Nucleus accumbens (tissue), 56 donors: Measurements from ENCODE around the gene EPHA5.

Source experiments
- DNase-seq, 56 donors: peaks; one replicate each; lab custom pipeline; 2025; lab: John Stamatoyannopoulos, UW

EPHA5 gene

DNA sequence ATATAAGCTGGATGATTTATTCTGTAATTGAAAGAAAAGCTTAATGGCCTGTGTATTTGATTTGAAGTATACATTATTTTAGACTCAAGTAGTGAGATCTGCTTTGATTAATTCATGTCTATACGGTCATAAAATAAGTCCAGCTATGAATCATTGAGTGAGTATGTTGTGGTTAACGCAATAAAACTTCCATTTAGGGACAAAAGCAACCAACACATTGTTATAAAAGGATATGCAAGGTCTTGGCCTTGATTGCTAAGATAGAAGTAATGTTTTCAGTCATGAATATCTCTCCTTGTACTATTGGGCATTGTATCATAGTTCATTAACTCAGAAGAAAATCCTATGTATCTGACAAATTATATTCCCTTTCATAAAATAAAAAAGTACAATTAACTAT lies 162.1 kb downstream of the EPHA5 start:
- DNase-seq: no peak

DNA sequence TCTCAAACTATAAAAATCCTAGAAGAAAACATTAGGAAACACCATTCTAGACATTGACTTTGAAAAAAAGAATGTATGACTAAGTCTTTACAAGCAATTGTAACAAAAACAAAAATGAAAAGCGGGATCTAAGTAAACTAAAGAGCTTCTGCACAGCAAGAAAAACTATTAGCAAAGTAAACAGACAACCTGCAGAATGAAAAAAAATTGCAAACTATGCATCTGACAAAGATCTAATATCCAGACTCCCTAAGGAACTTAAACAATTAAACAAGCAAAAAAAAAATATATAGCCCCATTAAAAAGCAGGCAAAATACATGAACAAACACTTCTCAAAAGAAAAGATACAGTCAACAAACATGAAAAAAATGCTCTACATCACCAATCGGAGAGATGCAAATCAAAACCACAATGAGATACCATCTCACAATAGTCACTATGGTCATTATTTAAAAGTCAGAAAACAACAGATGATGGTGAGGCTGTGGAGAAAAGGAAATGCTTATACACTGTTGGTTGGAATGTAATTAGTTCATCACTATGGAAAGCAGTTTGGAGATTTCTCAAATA lies 168.1 kb downstream of the EPHA5 start:
- no peak for DNase-seq

GRCh38 chr4:65498606-65499005 lies 171.7 kb downstream of the EPHA5 start:
- DNase-seq: no peak

- DNase-seq: no peak
These were observed 174.8 kb downstream of the EPHA5 start for GRCh38 chr4:65495439-65495838.

DNA sequence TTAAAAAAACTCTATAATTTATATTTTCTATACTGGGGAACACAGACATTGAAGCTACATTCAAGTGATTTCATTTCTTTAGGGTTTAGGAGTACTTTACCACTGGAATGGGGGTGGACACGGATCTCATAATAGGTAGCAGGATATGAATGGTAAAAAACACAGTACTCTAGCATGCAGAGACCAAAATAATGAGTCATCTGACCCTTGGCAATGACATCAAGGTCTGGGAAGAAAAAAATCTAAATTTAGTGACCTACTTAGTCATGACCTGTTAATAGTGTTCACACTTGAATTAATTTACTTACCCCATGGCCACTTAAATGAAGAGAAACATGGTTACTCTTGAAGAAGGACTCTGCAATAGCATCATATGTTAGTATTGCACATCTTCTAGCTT lies 187.9 kb downstream of the EPHA5 start:
- no peak for DNase-seq

DNA sequence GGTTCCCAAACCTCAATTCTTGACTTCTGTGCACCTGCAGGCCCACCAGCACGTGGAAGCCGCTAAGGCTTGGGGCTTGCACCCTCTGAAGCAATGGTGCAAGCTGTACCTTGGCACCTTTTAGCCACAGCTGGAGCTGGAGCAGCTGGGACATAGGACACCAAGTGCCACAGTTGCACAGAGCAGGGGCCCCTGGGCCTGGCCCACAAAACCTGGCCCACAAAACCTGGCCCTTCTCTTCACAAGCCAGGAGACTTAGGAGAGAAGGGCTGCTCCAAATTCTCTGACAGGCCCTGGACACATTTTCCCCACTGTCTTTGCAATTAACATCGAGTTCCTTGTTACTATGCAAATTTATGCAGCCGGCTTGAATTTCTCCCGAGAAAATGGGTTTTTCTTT lies 197.8 kb downstream of the EPHA5 start:
- no peak for DNase-seq

DNA sequence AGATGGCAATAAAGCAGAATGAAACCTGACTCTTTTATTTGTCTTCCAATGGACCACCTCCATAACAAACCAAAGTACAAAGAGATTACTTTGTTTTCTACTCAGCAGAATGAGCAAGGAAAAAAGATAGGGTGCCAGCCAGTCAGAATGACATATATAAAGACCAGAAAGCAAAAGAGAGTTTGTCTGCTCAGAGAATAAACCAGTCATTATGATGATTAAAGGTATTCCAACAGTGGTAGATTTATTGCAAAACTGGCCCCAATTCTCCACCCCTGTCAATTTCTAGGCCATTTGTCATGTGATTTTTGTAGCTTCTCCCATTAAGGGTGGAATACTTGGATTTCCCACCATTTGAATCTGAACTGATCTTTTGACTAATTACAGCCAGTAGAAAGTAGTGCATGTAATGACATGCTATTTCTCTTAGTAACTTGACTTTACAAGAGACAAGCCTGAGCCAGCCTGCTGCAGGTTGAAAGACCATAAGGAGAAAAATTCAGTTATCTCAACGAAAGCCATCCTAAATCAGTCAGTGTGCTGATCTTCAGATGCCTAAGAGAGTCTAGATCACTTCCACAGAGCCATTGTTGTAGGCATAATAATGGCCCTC lies 203.1 kb downstream of the EPHA5 start:
- DNase-seq: no peak

DNA sequence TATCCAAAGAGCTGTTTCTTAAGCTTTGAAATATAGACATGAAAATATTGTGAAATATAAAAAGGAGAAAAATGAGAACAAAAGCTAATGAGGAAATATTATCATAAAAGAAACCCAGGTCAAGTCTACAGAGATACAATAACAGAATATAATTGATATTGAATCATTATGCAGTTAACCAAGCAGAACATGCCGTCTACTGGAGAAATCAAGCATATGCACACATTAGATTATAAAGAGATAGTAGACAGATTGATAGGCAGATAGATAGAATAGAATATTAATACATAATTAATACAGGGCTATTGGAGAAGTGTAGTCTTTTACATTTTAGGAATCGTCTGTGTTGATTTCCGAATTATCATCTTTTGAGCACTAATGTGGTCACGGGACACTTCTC lies 208.5 kb downstream of the EPHA5 start:
- DNase-seq: no peak

- no peak for DNase-seq
These were observed 213.3 kb downstream of the EPHA5 start for GRCh38 chr4:65457011-65457410.

DNA sequence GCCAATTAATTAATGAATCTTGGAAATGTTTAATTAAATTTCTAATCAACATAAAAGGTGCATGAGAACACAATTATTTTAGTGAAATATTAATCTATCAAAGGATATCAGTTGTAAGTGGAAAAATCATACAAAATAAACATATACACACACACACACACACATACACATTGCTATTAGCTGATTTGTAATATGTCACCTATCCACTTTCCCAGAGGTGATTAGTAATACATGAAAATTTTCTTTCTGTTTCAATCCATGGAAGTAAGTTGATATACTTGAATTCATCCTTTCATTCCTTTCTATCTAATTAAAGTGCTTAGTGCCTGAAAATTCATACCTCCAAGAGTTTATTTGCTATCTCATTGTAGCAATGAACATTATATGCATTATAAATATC lies 213.7 kb downstream of the EPHA5 start:
- no peak for DNase-seq

- no peak for DNase-seq
These were observed 216.9 kb downstream of the EPHA5 start for GRCh38 chr4:65453398-65453797.

GRCh38 chr4:65450899-65451298 lies 219.4 kb downstream of the EPHA5 start:
- DNase-seq: no peak

DNA sequence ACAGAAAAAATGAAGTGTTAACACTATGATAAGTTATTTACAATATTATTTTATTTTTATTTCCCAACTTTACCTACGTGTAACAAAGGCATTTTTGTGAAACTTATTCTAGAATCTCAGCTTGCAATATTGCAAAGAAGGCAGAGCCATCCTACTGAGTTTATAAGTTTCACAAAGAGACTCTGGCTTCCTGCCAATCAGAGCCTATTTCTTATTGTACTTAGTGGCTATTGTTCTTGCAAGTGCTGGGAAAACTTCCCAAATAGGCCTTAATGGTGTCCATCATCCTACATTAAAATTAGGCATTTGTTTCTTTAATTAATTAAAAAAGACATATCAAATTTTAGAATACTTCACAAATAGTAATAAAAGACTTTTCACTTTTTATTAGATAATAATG lies 233.2 kb downstream of the EPHA5 start:
- DNase-seq: no peak

DNA sequence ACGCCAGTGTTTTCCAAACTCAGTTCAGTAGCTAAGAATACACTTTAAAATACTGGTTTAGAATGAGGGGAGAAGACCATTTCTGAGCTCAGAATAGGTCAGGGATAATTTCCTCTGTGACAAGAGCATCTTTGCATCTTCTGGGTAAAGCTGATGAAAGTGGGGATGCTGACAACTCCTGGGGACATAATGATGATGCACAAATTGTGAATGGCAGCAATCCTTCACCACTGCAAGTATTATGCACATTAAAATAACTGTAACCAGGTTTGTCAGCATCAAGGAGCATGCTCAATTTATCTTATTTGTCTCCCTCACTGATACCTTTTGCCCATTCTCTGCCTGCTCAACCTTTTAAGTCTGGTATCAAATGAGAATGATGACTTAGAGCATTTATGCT lies 248.2 kb downstream of the EPHA5 start:
- no peak for DNase-seq

DNA sequence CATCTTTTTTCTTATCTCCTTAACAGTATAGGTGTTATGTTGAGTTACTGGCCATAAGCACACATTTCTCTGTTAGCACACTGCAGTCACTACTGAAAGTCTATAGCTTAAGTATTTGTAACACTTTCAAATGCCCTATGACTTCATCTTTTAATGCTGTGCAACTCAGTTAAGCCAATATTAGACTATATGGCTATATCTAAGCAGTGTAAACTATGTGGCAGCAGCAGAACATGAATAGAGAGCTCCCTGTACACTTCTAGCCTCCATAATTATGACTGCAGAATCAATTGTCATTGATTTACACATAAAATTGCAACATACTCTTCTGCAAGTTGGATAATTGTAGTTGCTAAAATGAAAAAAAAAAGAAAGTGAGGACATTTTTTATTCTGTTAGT lies 250.3 kb downstream of the EPHA5 start:
- DNase-seq: no peak

DNA sequence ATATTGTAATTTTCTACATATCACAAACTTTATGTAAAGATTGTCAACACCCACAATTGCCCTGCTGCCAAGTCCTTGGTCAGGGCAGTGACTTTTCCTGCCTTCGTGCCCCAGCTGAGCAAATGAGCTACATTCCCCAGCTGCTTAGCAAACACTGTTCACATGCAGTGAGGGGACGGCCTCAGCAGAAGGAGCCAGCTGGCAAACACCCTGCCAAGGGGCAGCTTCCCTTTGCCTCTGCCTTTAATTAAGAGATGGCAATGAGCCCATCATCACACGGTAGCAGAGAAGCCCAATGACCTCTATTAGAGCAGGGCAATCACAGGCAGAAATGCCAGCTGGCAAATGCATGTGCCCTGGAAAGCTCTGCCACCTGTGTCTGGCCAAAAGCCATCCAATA lies 253.4 kb downstream of the EPHA5 start:
- peak in 9 of 56 donors; percentile 1 to 21 (median 4) for DNase-seq

DNA sequence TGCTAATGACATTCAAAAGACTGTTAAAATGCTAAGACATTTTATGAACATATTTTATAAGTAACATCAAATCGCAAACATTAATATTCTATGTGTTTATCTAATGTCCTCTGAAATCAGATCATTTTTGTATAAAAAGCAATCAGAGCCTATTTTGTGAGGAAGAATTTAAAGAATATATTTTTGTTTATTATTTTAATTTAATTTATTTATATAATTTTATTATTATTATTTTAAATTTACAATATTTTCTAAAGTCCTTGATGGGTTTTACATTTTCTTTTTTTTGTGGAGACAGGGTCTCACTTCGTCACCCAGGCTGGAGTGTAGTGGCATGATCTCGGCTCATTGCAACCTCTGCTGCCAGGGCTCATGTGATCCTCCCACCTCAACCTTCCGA lies 262.8 kb downstream of the EPHA5 start:
- DNase-seq: no peak

DNA sequence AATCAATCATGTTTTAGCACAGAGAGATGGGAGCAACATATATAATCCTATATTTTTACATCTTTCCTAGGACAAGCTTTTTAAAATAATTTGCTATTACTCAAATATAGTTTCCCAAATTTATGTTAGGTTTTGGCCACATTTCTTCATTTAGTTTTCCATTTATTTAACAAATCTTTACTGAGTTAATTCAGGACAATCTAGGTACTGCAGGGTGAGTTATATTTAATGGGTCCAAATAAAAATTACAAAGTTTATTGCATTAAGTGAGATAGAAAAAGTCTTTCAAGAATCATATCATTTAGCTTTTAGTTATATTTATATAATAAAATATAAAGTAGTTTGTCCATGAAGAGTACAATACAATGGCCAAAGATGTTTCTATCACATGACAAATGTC lies 269.2 kb downstream of the EPHA5 start:
- no peak for DNase-seq

DNA sequence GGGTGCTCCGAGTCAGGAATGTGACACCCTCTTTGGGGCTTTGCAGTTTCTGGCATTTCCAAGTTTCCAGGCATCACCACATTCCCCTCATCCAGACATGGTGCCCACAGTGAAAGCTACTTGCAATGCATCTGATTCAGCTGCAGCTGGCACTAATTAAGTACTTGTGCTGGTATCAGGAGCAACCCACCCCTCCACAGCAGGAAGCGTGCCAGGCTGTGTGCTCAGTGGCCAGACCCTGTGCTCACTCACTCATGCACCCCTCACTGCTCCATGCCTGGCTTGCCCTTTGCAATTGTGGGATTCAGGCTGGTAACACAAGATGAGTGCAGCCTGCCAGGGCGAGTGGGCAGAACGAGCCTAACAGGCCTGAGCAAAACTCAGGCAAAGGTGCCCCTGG lies 271.2 kb downstream of the EPHA5 start:
- no peak for DNase-seq

GRCh38 chr4:65393078-65393477 lies 277.2 kb downstream of the EPHA5 start:
- no peak for DNase-seq

DNA sequence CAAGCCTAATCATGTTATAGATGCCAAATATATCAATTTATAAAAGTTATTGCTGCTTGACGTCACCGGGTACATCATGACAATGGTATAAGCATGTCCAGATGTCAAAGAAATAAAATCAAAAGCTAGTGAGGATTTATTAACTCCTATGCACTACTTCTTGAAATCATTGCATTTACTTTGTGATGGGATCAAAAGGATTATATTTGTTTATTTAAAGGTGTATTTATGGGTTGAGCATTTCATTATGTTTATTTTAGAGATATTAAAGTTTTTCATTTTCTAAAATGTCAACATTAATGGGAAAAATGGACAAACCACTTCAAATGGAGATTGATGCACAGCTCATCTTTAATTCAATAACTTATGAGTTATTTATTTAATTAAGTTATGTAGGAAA lies 277.8 kb downstream of the EPHA5 start:
- DNase-seq: no peak

GRCh38 chr4:65391814-65392213 lies 278.5 kb downstream of the EPHA5 start:
- DNase-seq: no peak

DNA sequence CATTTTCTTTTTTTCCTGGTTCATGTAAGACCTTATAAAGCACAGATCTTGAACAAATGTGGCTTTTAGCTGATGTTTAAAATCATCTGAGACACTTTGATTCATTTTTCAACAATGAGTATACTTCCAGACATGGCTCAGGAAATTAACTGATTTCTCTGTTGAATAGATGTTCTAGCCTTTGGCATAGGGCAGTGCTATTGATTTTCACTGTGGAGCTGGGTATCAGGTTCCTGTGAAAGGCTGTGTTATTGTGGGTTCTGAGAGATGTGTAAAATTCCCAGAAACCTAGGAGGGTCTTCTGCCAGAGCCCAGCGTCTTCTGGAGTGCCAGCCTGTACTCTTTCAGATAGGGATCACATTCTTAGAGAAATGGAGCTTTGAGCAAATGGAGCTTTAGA lies 278.9 kb downstream of the EPHA5 start:
- no peak for DNase-seq
